ENCODE data around the gene AFF3.

AFF3 gene

DNA sequence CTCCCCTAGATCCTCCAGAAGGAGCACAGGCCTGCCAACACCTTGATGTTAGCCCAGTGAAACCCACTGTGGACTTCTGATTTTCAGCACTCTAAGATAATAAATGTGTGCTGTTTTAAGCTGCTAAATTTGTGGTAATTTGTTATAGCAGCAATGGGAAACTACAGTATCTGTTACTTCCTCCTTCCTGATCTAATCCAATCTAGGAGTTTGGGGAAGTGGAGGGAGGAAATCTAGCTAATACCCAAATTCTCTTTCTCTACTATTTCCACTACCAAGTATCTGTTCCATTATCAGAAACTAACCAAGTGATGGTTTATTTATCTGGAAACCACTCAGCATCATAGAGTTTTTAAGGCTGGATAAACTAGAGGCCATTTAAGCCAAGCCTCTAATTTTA lies 64.9 kb downstream of the AFF3 start:
- Histone ChIP-seq H3K4me1 (ENCODE audit: control insufficient read depth, low read depth, low read length) (peaks cover 7% of the 10 kb centered on the region), H3K9ac (ENCODE audit: low read length) (no peak overlapping the region), H3K36me3 (ENCODE audit: control insufficient read depth, low read depth, low read length) (no peaks in the 10 kb centered on the region), H3K27me3 (ENCODE audit: control insufficient read depth, insufficient read depth, low read length) (peaks cover 30% of the 10 kb centered on the region), H3K4me3 (ENCODE audit: low read length) (no peak overlapping the region), H3K9me3 (ENCODE audit: control insufficient read depth, low read depth, low read length) (no peaks in the 10 kb centered on the region), H3K27ac (ENCODE audit: low read length) (no peak overlapping the region)

DNA sequence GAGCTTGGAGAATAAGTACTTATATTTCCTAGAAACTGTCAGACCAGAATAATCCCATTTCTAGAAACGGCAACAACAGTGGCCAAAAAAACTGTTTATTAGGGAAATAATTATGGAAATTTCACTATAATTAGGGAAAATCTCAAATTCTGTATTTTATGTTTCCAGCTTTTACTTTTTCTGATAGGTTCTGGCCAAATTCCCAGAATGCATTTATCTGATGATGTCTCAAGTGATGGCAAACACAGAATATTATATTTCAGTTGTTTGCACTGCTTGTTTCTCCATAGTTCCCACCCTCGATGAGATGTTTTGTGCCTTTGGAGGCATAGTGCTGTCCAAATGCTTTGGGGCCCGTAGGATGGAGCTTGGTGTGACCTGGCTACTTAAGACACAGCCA lies 66.9 kb downstream of the AFF3 start:
- Histone ChIP-seq H3K4me3 (ENCODE audit: low read length) (no peak overlapping the region), H3K9me3 (ENCODE audit: control insufficient read depth, low read depth, low read length) (no peaks in the 10 kb centered on the region), H3K27ac (ENCODE audit: low read length) (no peak overlapping the region), H3K4me1 (ENCODE audit: control insufficient read depth, low read depth, low read length) (peaks cover 7% of the 10 kb centered on the region), H3K9ac (ENCODE audit: low read length) (no peak overlapping the region), H3K36me3 (ENCODE audit: control insufficient read depth, low read depth, low read length) (no peaks in the 10 kb centered on the region), H3K27me3 (ENCODE audit: control insufficient read depth, insufficient read depth, low read length) (peaks cover 30% of the 10 kb centered on the region)

DNA sequence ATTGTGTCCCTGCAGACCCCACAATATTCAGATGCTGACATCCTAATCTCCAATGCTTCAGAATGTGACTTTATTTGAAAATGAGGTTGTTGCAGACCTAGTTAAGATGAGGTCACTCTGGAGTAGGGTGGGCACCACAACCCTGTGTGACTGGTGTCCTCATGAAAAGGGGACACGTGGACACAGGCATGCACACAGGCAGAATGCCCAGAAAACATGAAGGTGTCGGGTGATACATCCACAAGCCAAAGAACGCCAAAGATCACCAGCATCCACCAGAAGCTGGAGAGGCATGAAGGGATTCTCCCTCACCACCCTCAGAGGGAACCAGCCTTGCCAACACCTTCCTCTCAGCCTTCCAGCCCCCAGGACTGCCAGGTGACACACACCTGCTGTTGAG lies 69.3 kb downstream of the AFF3 start:
- Histone ChIP-seq H3K36me3 (ENCODE audit: control insufficient read depth, low read depth, low read length) (no peaks in the 10 kb centered on the region), H3K4me3 (ENCODE audit: low read length) (no peak overlapping the region), H3K27me3 (ENCODE audit: control insufficient read depth, insufficient read depth, low read length) (peaks cover 30% of the 10 kb centered on the region), H3K9me3 (ENCODE audit: control insufficient read depth, low read depth, low read length) (no peaks in the 10 kb centered on the region), H3K9ac (ENCODE audit: low read length) (no peak overlapping the region), H3K4me1 (ENCODE audit: control insufficient read depth, low read depth, low read length) (peaks cover 7% of the 10 kb centered on the region), H3K27ac (ENCODE audit: low read length) (no peak overlapping the region)

DNA sequence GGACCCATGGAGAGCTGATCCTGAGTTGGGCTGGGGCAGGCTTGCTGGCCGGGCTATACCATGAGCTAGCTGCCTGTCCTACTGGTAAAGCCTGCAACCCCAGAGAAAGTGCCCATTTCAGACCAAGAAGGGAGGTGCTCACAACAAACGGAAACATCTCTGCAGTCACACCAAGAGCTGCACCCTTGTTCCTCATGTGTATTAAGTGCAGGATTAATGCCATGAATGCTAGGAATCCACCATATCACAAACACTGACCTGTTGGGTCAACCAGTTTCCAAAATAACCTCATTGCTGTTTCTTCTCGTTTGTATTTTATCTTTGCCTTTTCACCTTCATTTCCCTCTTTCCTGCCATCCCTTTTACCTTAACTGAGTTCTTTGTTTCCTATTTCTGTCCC lies 69.9 kb downstream of the AFF3 start:
- H3K36me3 ChIP-seq (ENCODE audit: control insufficient read depth, low read depth, low read length) = no peaks in the 10 kb centered on the region
- H3K9ac ChIP-seq (ENCODE audit: low read length) = no peak overlapping the region
- no peak overlapping the region for H3K4me3 ChIP-seq (ENCODE audit: low read length)
- H3K9me3 ChIP-seq (ENCODE audit: control insufficient read depth, low read depth, low read length) = no peaks in the 10 kb centered on the region
- H3K4me1 ChIP-seq (ENCODE audit: control insufficient read depth, low read depth, low read length) = peaks cover 7% of the 10 kb centered on the region
- H3K27me3 ChIP-seq (ENCODE audit: control insufficient read depth, insufficient read depth, low read length) = peaks cover 30% of the 10 kb centered on the region
- H3K27ac ChIP-seq (ENCODE audit: low read length) = no peak overlapping the region

DNA sequence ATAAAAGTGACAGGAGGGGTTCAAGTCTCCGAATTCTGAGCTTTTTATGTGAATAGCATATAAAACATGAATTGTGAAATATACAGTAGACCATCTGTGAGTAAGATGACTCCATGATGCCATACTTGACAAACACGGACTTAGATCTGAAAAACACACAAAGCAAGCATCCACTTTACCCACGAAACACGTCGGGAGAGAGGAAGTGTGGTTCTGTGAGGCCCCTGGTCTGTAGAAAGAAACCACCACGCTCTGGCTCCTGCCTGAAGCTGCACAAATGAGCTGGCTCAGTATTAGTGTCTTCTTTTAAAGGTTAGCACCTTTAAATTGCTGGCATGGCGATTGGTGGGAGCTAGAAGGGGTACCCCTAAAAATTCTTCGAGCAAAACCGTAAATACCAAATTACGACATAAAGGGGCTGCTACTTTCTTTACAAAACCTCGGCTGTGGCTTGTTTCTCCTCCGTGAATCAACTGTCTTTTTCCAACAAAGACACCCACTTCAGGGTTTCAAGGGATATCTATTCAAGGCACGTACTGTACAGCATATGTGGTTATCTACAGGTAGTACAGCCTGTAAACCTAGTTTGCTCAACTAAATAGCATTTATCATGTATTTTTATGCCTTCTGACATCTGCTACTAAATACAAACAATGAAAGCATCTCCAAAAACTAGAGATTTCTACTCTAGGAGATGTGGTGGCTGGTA lies 70.9 kb downstream of the AFF3 start:
- Histone ChIP-seq H3K27me3 (ENCODE audit: control insufficient read depth, insufficient read depth, low read length) (peaks cover 30% of the 10 kb centered on the region), H3K36me3 (ENCODE audit: control insufficient read depth, low read depth, low read length) (no peaks in the 10 kb centered on the region), H3K9ac (ENCODE audit: low read length) (no peak overlapping the region)

DNA sequence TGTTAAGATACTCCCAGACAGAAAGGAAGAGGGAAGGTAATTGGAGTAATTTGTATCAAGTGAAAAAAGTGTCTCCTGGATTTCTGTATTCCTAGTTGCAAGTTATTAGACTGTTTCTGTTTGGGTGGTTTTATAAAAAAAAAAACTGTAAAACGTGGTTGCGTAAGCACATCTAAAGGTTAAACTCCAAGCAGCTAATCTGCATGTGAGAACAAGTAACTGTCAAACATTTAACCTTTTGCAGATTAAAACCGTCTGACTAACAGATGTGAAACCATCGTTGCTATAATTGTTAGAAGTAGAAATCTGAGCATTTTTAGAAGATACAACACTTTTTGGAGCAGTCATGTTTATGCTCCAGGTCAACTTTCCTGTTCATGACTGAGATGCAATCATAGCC lies 72.3 kb downstream of the AFF3 start:
- Histone ChIP-seq H3K36me3 (ENCODE audit: control insufficient read depth, low read depth, low read length) (no peaks in the 10 kb centered on the region), H3K4me1 (ENCODE audit: control insufficient read depth, low read depth, low read length) (peaks cover 7% of the 10 kb centered on the region), H3K27me3 (ENCODE audit: control insufficient read depth, insufficient read depth, low read length) (peaks cover 22% of the 10 kb centered on the region), H3K9ac (ENCODE audit: low read length) (no peak overlapping the region), H3K27ac (ENCODE audit: low read length) (no peak overlapping the region), H3K4me3 (ENCODE audit: low read length) (no peak overlapping the region), H3K9me3 (ENCODE audit: control insufficient read depth, low read depth, low read length) (no peaks in the 10 kb centered on the region)

More for the DNA sequence above, 70.9 kb downstream of the AFF3 start:
- Histone ChIP-seq H3K4me1 (ENCODE audit: control insufficient read depth, low read depth, low read length) (peaks cover 7% of the 10 kb centered on the region), H3K9me3 (ENCODE audit: control insufficient read depth, low read depth, low read length) (no peaks in the 10 kb centered on the region), H3K27ac (ENCODE audit: low read length) (no peak overlapping the region), H3K4me3 (ENCODE audit: low read length) (no peak overlapping the region)

DNA sequence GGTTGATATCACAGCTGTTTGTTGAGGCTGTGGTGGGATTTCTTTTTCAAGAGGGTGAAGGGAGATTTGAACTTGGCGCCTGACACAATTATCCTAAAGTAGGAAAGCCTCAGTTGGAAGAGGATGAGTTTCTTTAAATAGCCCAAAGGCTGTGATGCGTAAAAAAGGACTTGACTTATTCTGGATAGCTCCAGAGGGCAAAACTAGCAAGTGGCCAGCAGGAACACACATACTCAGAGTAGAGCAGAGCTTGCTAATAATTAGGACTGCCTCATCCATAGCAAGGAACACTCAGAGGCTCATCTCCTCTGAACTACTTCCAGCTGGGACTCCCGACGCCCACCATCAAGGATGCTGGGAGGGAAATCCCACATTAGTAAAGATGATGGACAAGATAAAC lies 74.0 kb downstream of the AFF3 start:
- no peak overlapping the region for H3K9ac ChIP-seq (ENCODE audit: low read length)
- H3K27me3 ChIP-seq (ENCODE audit: control insufficient read depth, insufficient read depth, low read length) = peaks cover 5% of the 10 kb centered on the region
- H3K4me1 ChIP-seq (ENCODE audit: control insufficient read depth, low read depth, low read length) = no peaks in the 10 kb centered on the region
- no peaks in the 10 kb centered on the region for H3K9me3 ChIP-seq (ENCODE audit: control insufficient read depth, low read depth, low read length)
- no peak overlapping the region for H3K27ac ChIP-seq (ENCODE audit: low read length)
- no peaks in the 10 kb centered on the region for H3K36me3 ChIP-seq (ENCODE audit: control insufficient read depth, low read depth, low read length)
- no peak overlapping the region for H3K4me3 ChIP-seq (ENCODE audit: low read length)

DNA sequence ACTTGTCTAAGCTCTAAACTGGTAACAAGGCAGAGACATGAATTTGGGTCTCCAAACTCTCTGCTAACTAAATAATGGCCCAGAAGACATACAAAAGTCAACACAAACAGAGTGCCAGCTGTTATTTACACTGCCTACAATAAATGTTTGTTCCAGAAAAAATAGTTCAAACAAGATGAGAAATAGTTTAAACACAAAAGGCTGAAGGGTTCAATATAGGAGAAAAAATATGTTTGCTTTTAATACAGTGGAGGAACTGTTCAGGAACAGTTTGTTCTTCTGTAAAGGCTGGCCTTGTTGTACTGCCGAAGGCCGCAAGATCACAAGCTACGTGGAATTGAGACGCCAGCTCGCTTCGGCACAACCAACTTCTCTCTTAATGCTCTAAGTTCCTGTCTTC lies 74.6 kb downstream of the AFF3 start:
- H3K4me1 ChIP-seq (ENCODE audit: control insufficient read depth, low read depth, low read length) = no peaks in the 10 kb centered on the region
- H3K27me3 ChIP-seq (ENCODE audit: control insufficient read depth, insufficient read depth, low read length) = no peaks in the 10 kb centered on the region
- no peak overlapping the region for H3K27ac ChIP-seq (ENCODE audit: low read length)
- no peak overlapping the region for H3K9ac ChIP-seq (ENCODE audit: low read length)
- no peaks in the 10 kb centered on the region for H3K9me3 ChIP-seq (ENCODE audit: control insufficient read depth, low read depth, low read length)
- H3K36me3 ChIP-seq (ENCODE audit: control insufficient read depth, low read depth, low read length) = no peaks in the 10 kb centered on the region
- no peak overlapping the region for H3K4me3 ChIP-seq (ENCODE audit: low read length)

DNA sequence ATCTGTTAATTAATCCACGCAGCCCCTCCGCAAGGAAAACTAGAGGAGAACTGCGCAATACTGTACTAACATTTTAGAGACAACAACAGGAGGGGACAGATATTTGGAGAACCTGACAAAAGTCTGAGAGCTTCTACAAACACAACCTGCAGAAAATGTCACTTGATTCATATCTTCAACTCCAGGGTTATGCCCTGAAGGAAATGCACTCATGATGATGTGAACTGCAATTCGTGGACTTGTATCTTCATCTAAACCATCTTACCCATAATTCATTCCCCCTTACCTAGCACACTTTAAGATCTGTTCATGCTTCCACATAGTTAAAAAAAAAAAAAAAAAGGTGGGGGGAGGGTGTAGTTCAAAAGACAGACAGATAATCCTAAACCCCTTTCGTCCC lies 75.5 kb downstream of the AFF3 start:
- Histone ChIP-seq H3K27me3 (ENCODE audit: control insufficient read depth, insufficient read depth, low read length) (no peaks in the 10 kb centered on the region), H3K4me1 (ENCODE audit: control insufficient read depth, low read depth, low read length) (no peaks in the 10 kb centered on the region), H3K27ac (ENCODE audit: low read length) (no peak overlapping the region), H3K36me3 (ENCODE audit: control insufficient read depth, low read depth, low read length) (no peaks in the 10 kb centered on the region), H3K9ac (ENCODE audit: low read length) (no peak overlapping the region), H3K4me3 (ENCODE audit: low read length) (no peak overlapping the region), H3K9me3 (ENCODE audit: control insufficient read depth, low read depth, low read length) (no peaks in the 10 kb centered on the region)

DNA sequence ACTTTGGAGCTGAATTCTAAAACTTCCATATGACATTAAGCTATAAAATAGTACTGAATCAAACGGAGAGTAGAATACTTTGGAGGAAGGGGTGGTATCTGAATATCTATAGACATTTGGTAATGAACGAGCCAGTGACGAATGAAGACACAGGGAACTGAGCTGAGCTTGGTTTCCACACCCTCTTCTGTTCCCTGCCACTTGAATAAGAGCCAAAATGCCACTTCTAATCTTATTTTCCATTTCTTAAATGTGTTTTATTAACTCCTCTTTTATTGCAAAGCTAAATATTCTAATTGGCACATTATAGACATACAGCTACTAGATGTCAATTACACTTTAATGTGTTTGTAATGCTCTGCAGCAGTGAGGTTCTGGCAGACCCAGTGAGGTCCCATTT lies 76.1 kb downstream of the AFF3 start:
- no peak overlapping the region for H3K4me3 ChIP-seq (ENCODE audit: low read length)
- no peak overlapping the region for H3K9ac ChIP-seq (ENCODE audit: low read length)
- H3K9me3 ChIP-seq (ENCODE audit: control insufficient read depth, low read depth, low read length) = no peaks in the 10 kb centered on the region
- H3K27me3 ChIP-seq (ENCODE audit: control insufficient read depth, insufficient read depth, low read length) = no peaks in the 10 kb centered on the region
- H3K27ac ChIP-seq (ENCODE audit: low read length) = no peak overlapping the region
- H3K4me1 ChIP-seq (ENCODE audit: control insufficient read depth, low read depth, low read length) = no peaks in the 10 kb centered on the region
- no peaks in the 10 kb centered on the region for H3K36me3 ChIP-seq (ENCODE audit: control insufficient read depth, low read depth, low read length)

DNA sequence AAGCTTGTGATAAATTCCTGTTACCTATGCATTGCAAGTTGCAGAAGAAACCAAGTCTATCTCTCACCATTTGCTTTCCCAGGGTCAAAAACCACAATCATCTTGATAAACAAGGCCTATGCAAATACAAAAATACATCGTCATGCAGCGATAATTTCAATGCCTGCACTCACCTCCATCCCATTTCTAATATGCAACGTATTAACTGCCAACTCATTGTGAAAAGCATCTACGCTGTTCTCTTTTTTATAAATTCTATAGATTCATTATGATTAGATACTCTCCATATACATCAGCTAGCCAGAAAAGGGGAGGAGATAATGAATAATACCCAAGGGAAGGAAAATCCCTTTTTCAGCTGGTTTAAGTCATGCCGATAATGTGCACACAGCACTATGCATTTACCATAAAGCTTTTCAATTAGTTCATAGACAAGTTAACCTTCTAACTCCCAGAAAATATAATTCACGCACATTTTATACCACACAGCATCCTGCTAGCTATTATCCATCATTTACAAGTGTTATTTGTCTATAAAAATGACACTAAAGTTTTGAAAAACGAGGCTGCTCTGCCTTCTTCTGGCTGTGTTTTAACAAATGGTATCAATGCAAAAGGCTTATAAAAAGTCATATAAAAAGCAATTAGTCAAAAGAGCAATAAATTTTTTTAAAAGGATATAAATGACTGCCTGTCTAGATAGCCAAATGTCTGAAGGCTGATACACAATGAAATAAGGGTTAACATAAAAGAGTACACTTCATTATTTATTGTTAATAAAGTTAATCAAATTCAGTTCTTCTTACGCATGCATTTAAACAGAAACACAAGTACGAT lies 77.6 kb downstream of the AFF3 start:
- Histone ChIP-seq H3K9me3 (ENCODE audit: control insufficient read depth, low read depth, low read length) (no peaks in the 10 kb centered on the region), H3K9ac (ENCODE audit: low read length) (no peak overlapping the region), H3K36me3 (ENCODE audit: control insufficient read depth, low read depth, low read length) (no peaks in the 10 kb centered on the region), H3K4me3 (ENCODE audit: low read length) (no peak overlapping the region), H3K27me3 (ENCODE audit: control insufficient read depth, insufficient read depth, low read length) (no peaks in the 10 kb centered on the region), H3K27ac (ENCODE audit: low read length) (no peak overlapping the region), H3K4me1 (ENCODE audit: control insufficient read depth, low read depth, low read length) (no peaks in the 10 kb centered on the region)

DNA sequence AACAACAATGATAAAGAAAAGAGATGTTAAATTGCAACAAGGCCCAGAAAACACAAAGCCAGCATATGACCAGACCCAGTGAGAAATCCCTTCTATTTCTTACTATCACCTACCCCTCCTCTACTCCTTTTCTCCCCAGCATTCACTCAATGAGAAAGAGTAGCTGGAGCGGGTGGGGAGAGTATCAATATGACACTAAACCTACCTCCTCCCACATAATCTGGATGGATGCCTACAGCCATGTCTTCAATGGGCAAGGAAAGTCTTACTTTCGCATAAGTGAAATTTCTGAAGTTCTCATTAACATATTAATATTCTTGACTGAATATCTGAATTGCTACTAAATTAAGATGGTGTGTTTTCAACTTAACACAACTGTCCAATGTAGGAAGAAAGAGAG lies 78.2 kb downstream of the AFF3 start:
- Histone ChIP-seq H3K4me1 (ENCODE audit: control insufficient read depth, low read depth, low read length) (no peaks in the 10 kb centered on the region), H3K27me3 (ENCODE audit: control insufficient read depth, insufficient read depth, low read length) (no peaks in the 10 kb centered on the region), H3K4me3 (ENCODE audit: low read length) (no peak overlapping the region), H3K27ac (ENCODE audit: low read length) (no peak overlapping the region), H3K36me3 (ENCODE audit: control insufficient read depth, low read depth, low read length) (no peaks in the 10 kb centered on the region), H3K9ac (ENCODE audit: low read length) (no peak overlapping the region), H3K9me3 (ENCODE audit: control insufficient read depth, low read depth, low read length) (no peaks in the 10 kb centered on the region)

Measured in iPS-18a (cell line).